NAMALWA (cell line): ENCODE results near the gene TTC32.
A peak's percentile ranks its signal among the peaks of the same experiment; 100 is the strongest.
"Not testable (repeated sequence)": the region's sequence is repeated elsewhere in the genome, so short reads cannot be mapped to it uniquely, and the experiment has no call there.

Source experiments
- DNase-seq: peaks from one replicate; pipeline ENCODE4 v3.0.0-alpha.2; 2015; ENCODE audit warnings: low spot score

TTC32 gene

GRCh38 chr2:19901442-19902215 is at the start of gene TTC32:
TTC32 (minus strand) TSS chr2:19901983; CDS start chr2:19901854, 129 bp downstream.
- DNase-seq = peak; percentile 95

- no peak for DNase-seq
These were observed 47.3 kb upstream of the TTC32 start for GRCh38 chr2:19949071-19949470.

GRCh38 chr2:19947184-19947940 is 45.6 kb upstream of the TTC32 start:
- DNase-seq = no peak

DNA sequence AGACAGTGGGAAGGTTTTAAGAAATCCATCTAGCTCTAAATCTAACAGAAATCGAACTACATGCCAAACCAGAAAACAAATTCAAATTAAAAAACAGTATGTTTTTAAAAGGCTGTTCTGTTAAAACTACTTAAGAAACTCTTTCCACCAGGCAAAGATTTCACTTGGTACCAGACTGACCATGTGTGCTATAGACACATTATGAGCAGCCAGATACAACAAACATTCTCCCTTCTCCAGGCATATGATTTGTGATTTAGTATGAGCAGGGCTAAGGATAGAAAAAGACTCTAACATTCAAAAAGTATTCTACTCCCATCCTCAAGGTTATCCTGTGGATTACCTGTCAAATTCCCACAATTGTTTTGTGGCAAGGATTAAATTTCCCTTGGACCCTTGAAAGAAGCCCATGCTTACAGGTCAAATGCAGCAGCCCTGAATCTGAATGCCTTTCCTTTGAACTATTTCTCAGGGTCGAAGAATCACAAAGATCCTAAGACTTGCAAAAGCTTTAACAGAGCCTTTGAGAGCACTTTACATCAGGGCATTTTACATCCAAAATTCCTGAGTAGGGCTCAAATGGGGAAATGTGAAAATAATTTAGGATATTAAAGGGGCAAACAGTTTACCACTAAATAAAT is 42.5 kb upstream of the TTC32 start:
- no peak for DNase-seq

DNA sequence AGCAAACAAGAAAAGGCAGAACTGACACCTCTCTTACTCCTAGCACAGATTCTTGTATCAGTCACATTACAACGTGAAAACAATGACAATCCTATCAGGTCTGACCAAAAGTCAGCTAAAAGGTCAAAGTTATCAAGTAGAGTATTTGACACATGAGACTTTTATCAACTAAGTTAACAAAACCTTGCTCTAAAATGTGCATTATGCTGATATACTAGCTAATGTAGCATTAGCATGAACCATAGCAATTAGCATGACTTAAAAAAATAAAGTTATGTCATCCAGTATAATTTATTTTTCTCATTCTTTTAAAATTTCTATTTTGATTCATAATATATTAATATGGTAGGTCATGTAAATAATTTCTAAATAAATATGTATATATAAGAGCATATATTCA is 41.4 kb upstream of the TTC32 start:
- DNase-seq = no peak

- DNase-seq = no peak
These were observed 40.4 kb upstream of the TTC32 start for GRCh38 chr2:19942199-19942598.

- DNase-seq = no peak
These were observed 35.2 kb upstream of the TTC32 start for GRCh38 chr2:19937004-19937403.

DNA sequence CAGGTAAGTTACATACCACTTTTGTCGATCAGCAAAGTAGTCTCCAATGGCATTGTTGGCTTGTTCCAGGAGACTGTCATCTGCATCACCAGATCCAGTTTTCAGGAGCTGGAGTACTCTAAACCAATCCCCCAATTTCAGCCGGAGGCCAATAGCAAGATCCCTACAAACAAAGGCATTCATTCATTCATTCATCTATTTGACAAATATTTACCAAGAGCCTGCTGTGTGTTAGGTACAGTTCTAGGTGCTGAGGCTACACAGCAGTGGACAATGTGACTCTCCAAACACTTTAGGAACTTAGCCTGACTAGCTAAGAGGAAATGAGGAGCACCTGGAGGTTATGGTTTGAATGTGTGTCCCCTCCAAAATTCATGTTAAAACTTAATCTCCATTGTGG is 34.4 kb upstream of the TTC32 start:
- DNase-seq = no peak

- DNase-seq = no peak
These were observed 31.7 kb upstream of the TTC32 start for GRCh38 chr2:19933351-19933981.

DNA sequence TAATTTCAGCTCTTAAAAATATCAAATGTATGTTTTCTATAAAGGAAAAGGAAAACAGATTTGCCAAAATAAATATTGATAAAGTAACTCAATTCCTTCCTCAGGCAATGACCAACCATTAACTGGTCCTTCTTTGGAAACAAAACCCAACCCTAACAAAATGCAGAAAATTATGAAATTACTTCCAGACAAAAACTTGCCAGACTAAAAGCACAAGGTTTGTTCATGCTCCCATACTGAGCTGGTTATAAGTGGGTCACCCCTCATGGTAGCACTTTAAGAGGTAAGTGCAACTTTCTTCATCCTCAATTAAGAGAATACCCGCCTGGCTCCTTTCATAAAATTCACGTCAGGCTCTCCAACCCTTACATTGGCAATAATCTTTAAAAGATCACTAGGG is 31.1 kb upstream of the TTC32 start:
- DNase-seq = no peak

DNA sequence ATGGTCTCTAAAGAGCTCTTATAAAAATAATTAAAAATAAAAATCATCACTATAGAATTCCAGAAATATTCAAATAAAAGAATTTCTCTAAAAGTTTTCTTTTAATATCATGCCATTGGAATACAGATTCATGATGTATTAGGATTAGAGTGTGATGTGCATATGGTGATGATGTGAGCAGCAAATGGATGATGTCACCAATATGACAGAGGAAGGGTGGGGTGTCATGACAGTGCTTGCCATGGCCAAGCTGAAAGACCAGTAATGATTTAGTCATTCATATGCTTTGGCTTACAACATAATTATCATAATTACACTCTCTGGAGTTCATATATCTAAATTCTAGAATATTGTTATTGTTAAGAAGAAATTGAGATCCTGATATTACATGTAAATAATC is 27.4 kb upstream of the TTC32 start:
- no peak for DNase-seq

DNA sequence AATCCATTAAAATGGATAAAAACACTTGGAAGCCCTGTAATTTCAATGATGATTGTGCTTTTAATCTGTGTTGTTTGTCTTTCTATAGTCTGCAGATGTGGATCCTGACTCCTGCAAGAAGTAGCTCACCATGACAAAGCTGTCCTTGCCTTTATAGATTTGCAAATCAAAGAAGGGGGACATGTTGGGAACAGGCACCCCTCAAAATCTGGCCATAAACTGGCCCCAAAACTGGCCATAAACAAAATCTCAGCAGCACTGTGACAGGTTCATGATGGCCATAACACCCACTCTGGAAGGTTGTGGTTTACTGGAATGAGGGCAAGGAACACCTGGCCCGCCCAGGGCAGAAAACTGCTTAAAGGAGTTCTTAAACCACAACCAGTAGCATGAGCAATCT is 26.0 kb upstream of the TTC32 start:
- not testable (repeated sequence) for DNase-seq

DNA sequence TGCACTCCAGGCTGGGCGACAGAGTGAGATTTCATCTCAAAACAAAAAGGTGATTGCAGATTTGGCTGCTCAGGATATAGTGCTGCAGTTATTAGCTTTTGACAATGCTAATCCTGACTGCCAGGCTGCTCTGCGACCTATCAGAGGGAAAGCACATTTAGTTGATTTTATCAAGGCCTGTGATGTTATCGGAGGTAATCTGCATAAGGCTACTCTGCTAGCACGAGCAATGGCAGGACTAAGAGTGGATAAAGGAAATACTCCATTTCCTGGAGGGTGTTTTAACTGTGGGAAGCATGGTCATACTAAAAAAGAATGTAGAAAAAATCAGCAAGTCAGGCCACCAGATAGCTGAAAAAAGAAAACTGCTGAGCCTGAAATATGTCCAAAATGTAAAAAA is 22.7 kb upstream of the TTC32 start:
- DNase-seq = not testable (repeated sequence)

GRCh38 chr2:19922188-19922587 is 20.4 kb upstream of the TTC32 start:
- not testable (repeated sequence) for DNase-seq

- DNase-seq = no peak
These were observed 14.7 kb upstream of the TTC32 start for GRCh38 chr2:19916385-19916950.

- DNase-seq = no peak
These were observed 12.6 kb upstream of the TTC32 start for GRCh38 chr2:19914266-19914975.

DNA sequence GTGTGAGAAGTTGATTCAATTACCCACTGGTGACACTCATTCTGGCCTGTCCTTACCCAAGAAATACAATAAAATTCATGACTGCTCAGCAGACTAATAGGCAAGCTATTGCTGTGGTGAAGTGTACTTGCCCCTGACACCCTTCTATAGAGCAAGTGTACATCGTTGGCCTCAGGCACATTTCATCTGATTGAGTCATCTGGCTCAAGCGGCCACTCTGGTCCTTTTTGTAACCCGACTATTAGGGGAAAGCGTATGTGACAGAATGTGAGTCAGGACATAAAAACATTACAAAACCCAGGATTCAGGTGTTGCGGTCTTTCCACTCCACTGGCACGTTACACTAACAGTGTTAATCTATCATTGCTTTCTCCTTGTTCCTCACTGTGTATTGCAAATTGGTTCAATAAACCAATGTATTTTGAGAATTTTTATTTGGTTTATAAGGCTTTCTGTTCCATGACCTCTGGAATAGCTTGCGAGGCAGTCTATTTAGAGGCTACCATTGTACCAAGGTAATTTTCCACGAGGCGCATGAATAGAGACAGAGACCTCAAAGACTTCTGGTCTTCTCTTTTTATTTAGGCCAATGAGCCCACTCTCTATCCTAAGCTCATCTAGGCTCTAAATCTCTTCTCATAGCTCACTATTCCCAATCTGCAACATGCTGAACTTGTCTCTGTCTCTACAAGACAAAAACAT is 10.2 kb upstream of the TTC32 start:
- DNase-seq = no peak

DNA sequence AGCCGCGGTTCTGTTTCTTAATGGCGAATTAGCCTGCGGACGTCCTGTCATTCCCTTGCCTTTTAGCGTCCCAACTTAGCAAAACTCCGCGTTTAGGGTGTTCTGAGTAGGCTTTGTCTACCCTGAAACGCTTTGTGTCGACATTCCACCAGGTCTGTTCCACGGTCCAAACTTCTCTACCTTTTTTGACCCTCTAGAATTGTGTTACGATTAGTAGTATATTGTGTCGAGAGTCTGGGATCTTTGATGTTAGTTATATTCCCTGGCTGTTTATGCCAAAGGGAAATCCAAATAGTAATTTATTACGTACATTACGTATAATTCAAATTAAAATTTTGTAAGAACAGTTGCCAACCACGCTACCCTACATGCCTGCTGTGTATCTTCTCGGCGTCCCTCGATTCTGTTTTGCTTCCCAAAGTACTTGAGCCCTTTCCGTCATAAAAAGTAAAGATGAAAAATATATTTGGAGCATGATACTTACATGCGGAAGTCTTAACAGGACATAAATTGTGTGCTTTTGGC is 495 bp upstream of the TTC32 start:
- DNase-seq = no peak

GRCh38 chr2:19900931-19901441 is 797 bp downstream of the TTC32 start:
- peak; percentile 52 for DNase-seq
